ENCODE measurements around the gene STK38. TPM values are rescaled to one million over a fixed set of nuclear protein-coding genes. Genes with fewer than 3 reads are reported as not detected.
A peak's percentile ranks its signal among the peaks of the same experiment; 100 is the strongest.

Gene STK38
- total and polyA plus RNA-seq, 2 of the 4 experiments (the other 2 are of a cell fraction), result 10.6 to 19.7 TPM

GRCh38 chr6:36463676-36464075 is 83.6 kb downstream of the STK38 start:
- no peak overlapping the region for H4K5ac ChIP-seq (ENCODE audit: low read depth, low read length)
- intact Hi-C loops (cut with micrococcal nuclease) (no loop called here), dilution Hi-C loops (cut with HindIII; ENCODE audit: low sequenced_read_pairs, unreplicated experiment) (no loop called here), in situ Hi-C loops (cut with MboI; ENCODE audit: low sequenced_read_pairs) (no loop called here)
- no peak overlapping the region for H3K27ac ChIP-seq (ENCODE audit: insufficient read depth, low read length)
- H3K9ac ChIP-seq (ENCODE audit: low read depth, low read length), result no peak overlapping the region
- H2BK120ac ChIP-seq (ENCODE audit: low read depth, low read length), result no peak overlapping the region
- no peaks in the 10 kb centered on the region for H3K27me3 ChIP-seq (ENCODE audit: control insufficient read depth, insufficient read depth, low read length)
- peaks cover 71% of the 10 kb centered on the region for H4K20me1 ChIP-seq (ENCODE audit: insufficient read depth, low read length)
- peak; percentile 55 for DNase-seq
- no peak for TF ChIP-seq MXI1 (IDR thresholded peaks at IDR 0.05; ENCODE audit: borderline replicate concordance, low read depth, low read length)
- TF ChIP-seq CHD1 (IDR thresholded peaks at IDR 0.05; ENCODE audit: low read depth, low read length), result no peak
- no peak for TF ChIP-seq NFE2L2 (IDR thresholded peaks at IDR 0.05; ENCODE audit: low read depth, low read length)
- no peak for TF ChIP-seq RCOR1 (IDR thresholded peaks at IDR 0.05; ENCODE audit: insufficient replicate concordance, low read length)
- TF ChIP-seq SMC3 (IDR thresholded peaks at IDR 0.05; ENCODE audit: low read depth, low read length), result no peak
- no peak for TF ChIP-seq POLR2A (IDR thresholded peaks at IDR 0.05; ENCODE audit: low read depth, low read length)
- no peak for TF ChIP-seq USF2 (IDR thresholded peaks at IDR 0.05; ENCODE audit: low read depth, low read length)
- TF ChIP-seq CEBPB (IDR thresholded peaks at IDR 0.05; ENCODE audit: low read depth, low read length), result no peak
- TF ChIP-seq RAD21 (IDR thresholded peaks at IDR 0.05; ENCODE audit: low read length), result no peak
- no peak for TF ChIP-seq MAFK (IDR thresholded peaks at IDR 0.05; ENCODE audit: low read depth, low read length)
- H3K18ac ChIP-seq (ENCODE audit: low read depth, low read length), result no peak overlapping the region
- H3K4me1 ChIP-seq (ENCODE audit: control insufficient read depth, insufficient read depth, low read length), result peaks cover 8% of the 10 kb centered on the region
- H3K36me3 ChIP-seq (ENCODE audit: control insufficient read depth, insufficient read depth, low read length), result no peaks in the 10 kb centered on the region
- H3K14ac ChIP-seq (replicated peaks; ENCODE audit: low read depth, low read length), result peak overlapping the region; percentile 65; the same call in 1 of the 2 replicates
- H3K56ac ChIP-seq (ENCODE audit: extremely low read depth, insufficient read depth, low read length), result no peak overlapping the region
- no peak overlapping the region for H4K91ac ChIP-seq (ENCODE audit: insufficient read depth, low read depth, low read length)
- peak; percentile 87 for ATAC-seq (ENCODE audit: low read depth)
- H2AK9ac ChIP-seq (replicated peaks; ENCODE audit: low read depth, low read length, poor library complexity), result no peak overlapping the region
- H2AFZ ChIP-seq (replicated peaks; ENCODE audit: low read length, poor library complexity), result no peak overlapping the region
- H2BK15ac ChIP-seq (ENCODE audit: low read depth, low read length), result no peak overlapping the region
- no peak overlapping the region for H3K4ac ChIP-seq (ENCODE audit: low read depth, low read length)
- H2BK20ac ChIP-seq (ENCODE audit: low read depth, low read length), result no peak overlapping the region
- H3K79me1 ChIP-seq (ENCODE audit: low read depth in 1 of 2, low read length in 2 of 2), result peaks cover 12 to 69% of the 10 kb centered on the region in 2 experiments
- ChIA-PET CTCF (no interaction called here), POLR2A (ENCODE audit: unreplicated experiment) (no interaction called here)
- peak overlapping the region; percentile 79; the same call in 1 of the 2 replicates for H3K23ac ChIP-seq (ENCODE audit: low read depth, low read length)
- no peak overlapping the region for H3K4me3 ChIP-seq (ENCODE audit: insufficient read depth, low read depth, low read length)
- no peak overlapping the region for H2AK5ac ChIP-seq (ENCODE audit: low read depth, low read length)
- H3K9me1 ChIP-seq (ENCODE audit: insufficient read depth, low read length), result peaks cover 5% of the 10 kb centered on the region
- WGBS, 2 experiments (ENCODE audit: extremely low coverage in 2 of 2, insufficient read length in 1 of 2), result no CpG with 5 or more reads among the region's 1 CpG
- H2BK5ac ChIP-seq (ENCODE audit: low read depth, low read length, poor library complexity, severe bottlenecking), result peak overlapping the region; percentile 37
- BruUV-seq (replicated peaks), result no TSS peak
- H3K4me2 ChIP-seq (ENCODE audit: low read depth, low read length), result peak overlapping the region; percentile 69
- H3K9me3 ChIP-seq (ENCODE audit: control insufficient read depth, insufficient read depth, low read length), result no peaks in the 10 kb centered on the region
- no peak overlapping the region for H4K8ac ChIP-seq (ENCODE audit: low read depth in 2 of 2, low read length in 2 of 2)
